NCI-H748 treated with DMSO at 0.1 percent for 48 hours (cell line): ENCODE data around the gene LMNA.
A peak's percentile ranks its signal among the peaks of the same experiment; 100 is the strongest.
"Not testable (repeated sequence)": the region's sequence is repeated elsewhere in the genome, so short reads cannot be mapped to it uniquely, and the experiment has no call there.

ENCODE experiments used
- DNase-seq: peaks from one replicate; lab custom pipeline; 2025; lab: John Stamatoyannopoulos, UW

The LMNA gene

GRCh38 chr1:156122086-156122485, 7.6 kb downstream of the LMNA start:
- no peak for DNase-seq

GRCh38 chr1:156122519-156123355, 8.2 kb downstream of the LMNA start:
- DNase-seq = no peak

- peak; percentile 74 for DNase-seq
Measured at GRCh38 chr1:156123356-156124196, 9.1 kb downstream of the LMNA start.

GRCh38 chr1:156124557-156125483, 10.3 kb downstream of the LMNA start:
- no peak for DNase-seq

- not testable (repeated sequence) for DNase-seq
Measured at GRCh38 chr1:156125544-156125943, 11.0 kb downstream of the LMNA start.

GRCh38 chr1:156126043-156126629, 11.6 kb downstream of the LMNA start:
- no peak for DNase-seq

- DNase-seq = no peak
Measured at GRCh38 chr1:156126630-156127534, 12.4 kb downstream of the LMNA start.

- no peak for DNase-seq
Measured at GRCh38 chr1:156128308-156128653, 13.8 kb downstream of the LMNA start.

- no peak for DNase-seq
Measured at GRCh38 chr1:156128654-156129597, 14.4 kb downstream of the LMNA start.

GRCh38 chr1:156129687-156130577, 15.4 kb downstream of the LMNA start:
- DNase-seq = peak; percentile 17

- DNase-seq = no peak
Measured at GRCh38 chr1:156130578-156130942, 16.0 kb downstream of the LMNA start.

GRCh38 chr1:156134716-156135435, 20.4 kb downstream of the LMNA start:
- DNase-seq = no peak

GRCh38 chr1:156135930-156136871, 21.7 kb downstream of the LMNA start:
- DNase-seq = no peak

GRCh38 chr1:156136970-156137483, 22.5 kb downstream of the LMNA start:
- no peak for DNase-seq

GRCh38 chr1:156138458-156138867, 24.0 kb downstream of the LMNA start:
- DNase-seq = no peak
